ENCODE results near the gene CEACAM6. TPM values are rescaled to one million over a fixed set of nuclear protein-coding genes. Genes with fewer than 3 reads are reported as not detected.

The CEACAM6 gene
- total and polyA plus RNA-seq, 2 experiments from 2014 or later, result not detected

GRCh38 chr19:41707871-41708371 is 47.4 kb upstream of the CEACAM6 start (continued):
- TF ChIP-seq CTCF (conservative IDR thresholded peaks at IDR 0.05; ENCODE audit: low read depth in 2 of 2) (no peak), EZH2 (IDR thresholded peaks at IDR 0.05; ENCODE audit: low read depth, unreplicated experiment) (no peak)

GRCh38 chr19:41708481-41708880 is 46.8 kb upstream of the CEACAM6 start, which contains the start of gene CEACAM5:
CEACAM5 (plus strand) TSS chr19:41708626; CDS start chr19:41708732, 106 bp downstream.
- H3K4me3 Mint-ChIP-seq, result no peak within 1 kb of the TSS
- Histone ChIP-seq H3K4me2 (no peak within 1 kb of the TSS), H3K27me3 (ENCODE audit: insufficient read depth) (no peaks in the 10 kb centered on the region), H3K79me2 (replicated peaks; ENCODE audit: insufficient read depth) (no peaks in the 10 kb centered on the region), H3K4me3 (no peak within 1 kb of the TSS), H3K27ac (ENCODE audit: low read depth) (no peak within 1 kb of the TSS), H3K36me3 (ENCODE audit: insufficient read depth) (no peaks in the 10 kb centered on the region), H2AFZ (no peak within 1 kb of the TSS), H3K9me2 (ENCODE audit: insufficient read depth) (no peaks in the 10 kb centered on the region), H4K20me1 (replicated peaks; ENCODE audit: insufficient read depth) (peaks cover 4% of the 10 kb centered on the region; the same call in 1 of the 2 replicates), H3F3A (replicated peaks; ENCODE audit: low read depth) (no peaks in the 10 kb centered on the region), H3K4me1 (ENCODE audit: insufficient read depth) (no peaks in the 10 kb centered on the region)
- no peaks in the 10 kb centered on the region for H3K36me3 Mint-ChIP-seq (ENCODE audit: low read depth)
- DNase-seq (ENCODE audit: low spot score) (no peak), ATAC-seq (no peak)
- peaks cover 17% of the 10 kb centered on the region for H3K27me3 Mint-ChIP-seq (ENCODE audit: insufficient read depth, low read depth, poor library complexity)
- H3K9me3 Mint-ChIP-seq, result no peaks in the 10 kb centered on the region
- peaks cover 2% of the 10 kb centered on the region; the same call in 1 of the 3 replicates for H3K4me1 Mint-ChIP-seq
- no peak within 1 kb of the TSS for H3K27ac Mint-ChIP-seq
- TF ChIP-seq ETS1 (IDR thresholded peaks at IDR 0.05) (no peak), POLR2AphosphoS5 (IDR thresholded peaks at IDR 0.05; ENCODE audit: low read depth) (no peak), STAT1 (IDR thresholded peaks at IDR 0.05; ENCODE audit: unreplicated experiment) (no peak), ZNF462 (CRISPR knock-in tag; IDR thresholded peaks at IDR 0.05) (no peak), EZH2phosphoT487 (IDR thresholded peaks at IDR 0.05; ENCODE audit: unreplicated experiment) (no peak), ZNF114 (CRISPR knock-in tag; IDR thresholded peaks at IDR 0.05) (no peak), EZH2 (IDR thresholded peaks at IDR 0.05; ENCODE audit: low read depth, unreplicated experiment) (no peak), NANOG (IDR thresholded peaks at IDR 0.05; ENCODE audit: borderline replicate concordance) (no peak), CTCF (conservative IDR thresholded peaks at IDR 0.05; ENCODE audit: low read depth in 2 of 2) (no peak)

Data from GM23338 (cell line).